Endodermal cell (in vitro differentiated cells): ENCODE data around the gene UBAP2. TPM values are rescaled to one million over a fixed set of nuclear protein-coding genes. Genes with fewer than 3 reads are reported as not detected.

Source experiments
- DNase-seq: peaks from one replicate; pipeline ENCODE4 v3.0.0-alpha.2; 2017
- H3K27ac ChIP-seq: 2 replicates; pipeline ENCODE4 v1.5.1; 2013; ENCODE audit warnings: mild to moderate bottlenecking, low read depth, low read length, moderate library complexity
- H3K27me3 ChIP-seq: 2 replicates; pipeline ENCODE4 v1.6.1; 2013; ENCODE audit warnings: mild to moderate bottlenecking, low read length, moderate library complexity; ENCODE audit not compliant: insufficient read depth, control insufficient read depth, poor library complexity, severe bottlenecking
- H3K36me3 ChIP-seq: 2 replicates; pipeline ENCODE4 v1.7.0; 2013; ENCODE audit warnings: mild to moderate bottlenecking, low read length, moderate library complexity; ENCODE audit not compliant: control insufficient read depth, insufficient read depth
- H3K4me1 ChIP-seq: one replicate; pipeline ENCODE4 v1.7.0; 2013; ENCODE audit warnings: low read length; ENCODE audit not compliant: control insufficient read depth, insufficient read depth
- H3K4me3 ChIP-seq: 2 replicates; pipeline ENCODE4 v1.5.1; 2013; ENCODE audit warnings: mild to moderate bottlenecking, low read length, moderate library complexity
- H3K9ac ChIP-seq: 2 replicates; pipeline ENCODE4 v1.6.1; 2013; ENCODE audit warnings: mild to moderate bottlenecking, low read length, moderate library complexity; ENCODE audit not compliant: poor library complexity, severe bottlenecking; ENCODE audit errors: extremely low read depth
- H3K9me3 ChIP-seq: 2 replicates; pipeline ENCODE4 v1.6.1; 2013; ENCODE audit warnings: mild to moderate bottlenecking, low read length, moderate library complexity; ENCODE audit not compliant: control insufficient read depth
- H3K27ac Mint-ChIP-seq: 2 replicates; pipeline ENCODE4 v1.8.0; 2020; ENCODE audit warnings: mixed read lengths
- H3K27me3 Mint-ChIP-seq: 2 replicates; pipeline ENCODE4 v1.8.0; 2021; ENCODE audit warnings: mild to moderate bottlenecking, mixed read lengths; ENCODE audit not compliant: insufficient read depth
- H3K36me3 Mint-ChIP-seq: 2 replicates; pipeline ENCODE4 v1.8.0; 2020; ENCODE audit warnings: low read depth, mixed read lengths
- H3K4me1 Mint-ChIP-seq: 2 replicates; pipeline ENCODE4 v1.8.0; 2020; ENCODE audit warnings: mixed read lengths
- H3K4me3 Mint-ChIP-seq: 2 replicates; pipeline ENCODE4 v1.8.0; 2020; ENCODE audit warnings: mild to moderate bottlenecking, moderate library complexity, mixed read lengths
- H3K9me3 Mint-ChIP-seq: 2 replicates; pipeline ENCODE4 v1.8.0; 2020; ENCODE audit warnings: mild to moderate bottlenecking, mixed read lengths
- WGBS, 2 experiments: methylation state at CpG; one replicate each; pipeline versions ENCODE4 v1.1.5 to v1.1.7; 2013; ENCODE audit warnings: missing lambda C conversion rate in 2 of 2, mixed read lengths in 1 of 2; ENCODE audit not compliant: insufficient coverage in 1 of 2, insufficient read length in 1 of 2; 5-methylcytosine and 5-hydroxymethylcytosine counted together
- total RNA-seq, 2 donors: library from RNA; stranded (reverse); fragmentation: NEBNext Ultra II Directional in 1 of 2; extraction: Animal tissue kit (Norgen Biotek cat#: 25700) in 1 of 2; gene quantifications; 2 replicates in 1 of 2; 3 replicates in 1 of 2; pipeline ENCODE4 v1.2.1, GENCODE V29; 2021
- TF ChIP-seq, protein P1 (sequence below): fragments of 200-600 bp; sonication (generic); conservative IDR thresholded peaks from 2 replicates; pipeline ENCODE4 v1.5.0; 2021; ENCODE audit warnings: antibody characterized with exemption, mild to moderate bottlenecking

The UBAP2 gene
- total RNA-seq, 2 donors from 2014 or later = 60.9 to 82.1 TPM

DNA sequence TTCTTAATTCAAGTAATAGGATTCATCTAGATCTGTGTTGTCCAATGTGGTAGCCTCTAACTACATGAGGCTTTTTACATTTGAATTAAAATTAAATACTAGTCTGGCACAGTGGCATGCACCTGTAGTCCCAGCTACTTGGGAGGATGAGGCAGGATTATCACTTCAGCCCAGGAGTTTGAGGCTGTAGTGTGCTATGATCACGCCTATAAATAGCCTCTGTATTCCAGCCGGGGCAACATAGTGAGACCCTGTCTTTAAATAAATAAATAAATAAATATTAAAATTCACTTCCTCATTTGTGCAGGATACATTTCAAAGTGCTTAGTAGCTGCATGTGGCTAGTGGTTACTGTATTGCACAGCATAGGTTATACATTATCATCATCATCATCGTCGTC, 139.9 kb downstream of the UBAP2 start:
- no peaks in the 10 kb centered on the region for H3K9me3 ChIP-seq
- H3K36me3 ChIP-seq = peaks cover 52% of the 10 kb centered on the region
- H3K4me1 ChIP-seq = no peaks in the 10 kb centered on the region
- H3K9ac ChIP-seq = no peak overlapping the region
- Mint-ChIP-seq H3K27ac (no peak overlapping the region), H3K4me1 (peaks cover 7% of the 10 kb centered on the region), H3K4me3 (no peak overlapping the region), H3K27me3 (no peaks in the 10 kb centered on the region), H3K9me3 (no peaks in the 10 kb centered on the region), H3K36me3 (peaks cover 32% of the 10 kb centered on the region)
- WGBS, 2 experiments = 91 to 100% methylated on average over 2 to 3 of the region's 4 CpGs
- DNase-seq = no peak
- no peak overlapping the region for H3K27ac ChIP-seq
- H3K4me3 ChIP-seq = no peak overlapping the region
- TF ChIP-seq, protein P1, sequence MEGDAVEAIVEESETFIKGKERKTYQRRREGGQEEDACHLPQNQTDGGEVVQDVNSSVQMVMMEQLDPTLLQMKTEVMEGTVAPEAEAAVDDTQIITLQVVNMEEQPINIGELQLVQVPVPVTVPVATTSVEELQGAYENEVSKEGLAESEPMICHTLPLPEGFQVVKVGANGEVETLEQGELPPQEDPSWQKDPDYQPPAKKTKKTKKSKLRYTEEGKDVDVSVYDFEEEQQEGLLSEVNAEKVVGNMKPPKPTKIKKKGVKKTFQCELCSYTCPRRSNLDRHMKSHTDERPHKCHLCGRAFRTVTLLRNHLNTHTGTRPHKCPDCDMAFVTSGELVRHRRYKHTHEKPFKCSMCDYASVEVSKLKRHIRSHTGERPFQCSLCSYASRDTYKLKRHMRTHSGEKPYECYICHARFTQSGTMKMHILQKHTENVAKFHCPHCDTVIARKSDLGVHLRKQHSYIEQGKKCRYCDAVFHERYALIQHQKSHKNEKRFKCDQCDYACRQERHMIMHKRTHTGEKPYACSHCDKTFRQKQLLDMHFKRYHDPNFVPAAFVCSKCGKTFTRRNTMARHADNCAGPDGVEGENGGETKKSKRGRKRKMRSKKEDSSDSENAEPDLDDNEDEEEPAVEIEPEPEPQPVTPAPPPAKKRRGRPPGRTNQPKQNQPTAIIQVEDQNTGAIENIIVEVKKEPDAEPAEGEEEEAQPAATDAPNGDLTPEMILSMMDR = no peak
- H3K27me3 ChIP-seq = no peaks in the 10 kb centered on the region

- no peak overlapping the region for H3K27ac Mint-ChIP-seq
- H3K9me3 Mint-ChIP-seq = no peaks in the 10 kb centered on the region
- peaks cover 13% of the 10 kb centered on the region for H3K4me1 Mint-ChIP-seq
- Histone ChIP-seq H3K27me3 (no peaks in the 10 kb centered on the region), H3K4me1 (no peaks in the 10 kb centered on the region), H3K27ac (no peak overlapping the region), H3K36me3 (peaks cover 52% of the 10 kb centered on the region), H3K4me3 (no peak overlapping the region), H3K9ac (no peak overlapping the region), H3K9me3 (no peaks in the 10 kb centered on the region)
- no peak for DNase-seq
- no peaks in the 10 kb centered on the region for H3K27me3 Mint-ChIP-seq
- no peak overlapping the region for H3K4me3 Mint-ChIP-seq
- WGBS, 2 experiments = 98% methylated on average over 3 of the region's 3 CpGs; no CpG with 5 or more reads in 1 of the 2 experiments
- TF ChIP-seq, protein P1 = no peak
- peaks cover 34% of the 10 kb centered on the region for H3K36me3 Mint-ChIP-seq
Observed at GRCh38 chr9:33908114-33908513, 140.6 kb downstream of the UBAP2 start.

- Mint-ChIP-seq H3K4me1 (peaks cover 14% of the 10 kb centered on the region), H3K9me3 (no peaks in the 10 kb centered on the region), H3K27me3 (no peaks in the 10 kb centered on the region), H3K27ac (no peak overlapping the region), H3K4me3 (no peak overlapping the region), H3K36me3 (peaks cover 30% of the 10 kb centered on the region)
- no peak for DNase-seq
- Histone ChIP-seq H3K27ac (no peak overlapping the region), H3K27me3 (no peaks in the 10 kb centered on the region), H3K36me3 (peaks cover 52% of the 10 kb centered on the region), H3K4me1 (no peaks in the 10 kb centered on the region), H3K9ac (no peak overlapping the region), H3K9me3 (no peaks in the 10 kb centered on the region), H3K4me3 (no peak overlapping the region)
- 96 to 100% methylated on average over 1 to 4 of the region's 4 CpGs for WGBS, 2 experiments
- TF ChIP-seq, protein P1 = no peak
Observed at GRCh38 chr9:33907347-33907746, 141.3 kb downstream of the UBAP2 start.
